GM18499 (cell line): ENCODE results near the gene SMC4.
"Not testable (repeated sequence)": the region's sequence is repeated elsewhere in the genome, so short reads cannot be mapped to it uniquely, and the experiment has no call there.

Experiments
- ATAC-seq: cut with Tn5 transposase; IDR thresholded peaks from one replicate; pipeline ENCODE4 v1.9.1; 2021; ENCODE audit warnings: moderate number of reproducible peaks; ENCODE audit not compliant: insufficient read depth, unreplicated experiment

Gene SMC4

DNA sequence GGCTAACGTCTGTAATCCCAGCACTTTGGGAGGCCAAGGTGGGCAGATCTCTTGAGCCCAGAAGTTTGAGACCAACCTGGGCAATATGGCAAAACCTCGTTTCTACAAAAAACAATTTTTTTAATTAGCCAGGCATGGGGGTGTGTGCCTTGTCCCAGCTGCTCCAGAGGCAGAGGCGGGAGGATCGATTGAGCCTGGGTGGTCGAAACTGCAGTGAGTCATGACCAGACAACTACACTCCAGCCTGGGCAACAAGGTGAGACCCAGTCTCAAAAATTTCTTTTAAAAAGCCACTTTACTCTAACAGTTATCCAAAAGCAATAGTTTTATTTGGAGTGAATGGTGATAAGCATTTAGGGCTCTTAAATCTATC lies 37.6 kb downstream of the SMC4 start:
- ATAC-seq = no peak

DNA sequence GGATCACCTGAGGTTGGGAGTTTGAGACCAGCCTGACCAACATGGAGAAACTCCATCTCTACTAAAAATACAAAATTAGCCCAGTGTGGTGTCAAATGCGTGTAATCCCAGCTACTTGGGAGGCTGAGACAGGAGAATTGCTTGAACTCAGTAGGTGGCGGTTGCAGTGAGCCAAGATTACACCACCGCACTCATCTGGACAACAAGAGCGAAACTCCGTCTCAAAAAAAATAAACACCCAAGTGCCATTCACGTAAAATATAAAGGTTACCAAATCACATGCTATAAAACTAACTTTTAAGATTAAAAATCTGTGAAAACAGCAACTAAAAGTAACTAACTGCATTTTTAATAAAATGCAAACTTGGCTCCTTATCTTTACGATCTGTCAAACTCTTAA lies 41.2 kb downstream of the SMC4 start:
- no peak for ATAC-seq

DNA sequence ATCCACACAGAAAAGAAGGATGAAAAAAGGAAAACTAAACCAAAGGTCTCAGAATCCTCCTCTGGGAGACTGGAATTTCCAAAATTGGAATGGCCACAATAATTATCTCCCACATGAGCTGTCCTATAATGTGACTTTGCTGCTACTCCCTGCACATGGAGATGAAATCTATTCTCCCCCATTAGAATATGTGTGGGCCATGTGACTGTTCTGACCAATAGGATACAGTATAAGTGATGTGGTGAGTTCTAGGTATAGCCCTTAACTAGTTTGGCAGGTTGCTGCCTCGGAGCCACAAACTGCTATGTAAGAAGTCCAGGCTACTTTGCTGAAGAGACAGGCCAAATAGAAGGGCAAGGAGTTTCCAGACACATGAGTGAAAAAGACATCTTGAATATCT lies 45.0 kb downstream of the SMC4 start:
- no peak for ATAC-seq

DNA sequence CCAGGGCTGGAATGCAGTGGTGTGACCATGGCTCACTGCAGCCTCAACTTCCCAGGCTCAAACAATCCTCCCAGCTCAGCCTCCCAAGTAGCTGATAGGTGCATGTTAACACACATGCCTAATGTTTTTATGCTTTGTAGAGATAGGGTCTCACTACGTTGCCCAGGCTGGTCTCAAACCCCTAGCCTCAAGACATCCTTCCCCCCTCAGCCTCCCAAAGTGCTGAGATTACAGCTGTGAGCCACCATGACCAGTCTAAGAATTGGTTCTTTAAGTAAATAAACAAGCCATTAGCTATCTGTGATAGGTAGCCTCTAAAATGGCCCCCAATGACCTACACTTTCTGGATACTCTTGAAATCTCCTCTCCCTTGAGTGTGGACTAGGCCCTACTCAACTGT lies 46.4 kb downstream of the SMC4 start:
- ATAC-seq = no peak

DNA sequence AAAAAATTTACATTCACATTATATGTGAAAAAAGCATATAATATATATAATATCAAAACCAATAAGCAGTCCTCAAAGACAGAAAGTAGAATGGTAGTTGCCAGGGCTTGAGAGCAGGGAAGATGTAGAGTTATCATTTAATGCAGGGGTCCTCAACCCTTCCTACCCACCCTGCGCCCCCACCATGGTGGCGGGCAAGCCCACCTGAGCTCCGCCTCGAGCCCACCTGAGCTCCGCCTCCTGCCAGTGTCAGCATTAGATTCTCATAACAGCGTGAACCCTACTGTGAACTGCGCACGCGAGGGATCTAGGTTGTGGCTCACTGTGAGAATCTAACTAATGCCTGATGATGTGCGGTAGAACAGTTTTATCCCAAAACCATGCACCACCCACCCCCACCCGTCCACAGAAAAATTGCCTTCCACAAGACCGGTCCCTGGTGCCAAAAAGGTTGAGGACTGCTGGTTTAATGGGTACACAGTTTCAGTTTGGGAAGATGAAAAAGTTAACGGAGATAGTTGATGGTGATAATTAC lies 47.1 kb downstream of the SMC4 start:
- ATAC-seq = no peak

DNA sequence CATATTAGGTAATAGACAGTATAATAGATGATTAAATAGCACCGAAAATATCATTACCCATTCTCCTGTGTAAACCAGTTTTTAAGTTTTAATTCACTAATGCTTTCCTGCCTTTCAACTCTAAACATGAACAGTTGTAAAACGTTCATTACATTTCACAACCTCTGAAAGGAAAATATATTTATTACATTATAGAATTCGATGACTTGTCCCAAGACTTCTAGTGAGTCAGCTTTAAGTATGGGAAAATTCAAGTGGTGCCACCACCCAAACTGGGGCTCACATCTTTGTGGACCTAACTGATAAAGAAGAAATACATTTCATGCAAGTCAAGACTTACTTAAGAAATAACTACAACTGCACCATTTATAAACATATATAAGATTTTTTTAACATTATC lies 48.1 kb downstream of the SMC4 start:
- no peak for ATAC-seq

- ATAC-seq = peak; percentile 23
Observed at GRCh38 chr3:160448845-160449635, 49.6 kb downstream of the SMC4 start.

- ATAC-seq = peak; percentile 92
Observed at GRCh38 chr3:160449636-160450598, 50.5 kb downstream of the SMC4 start, which contains the start of gene TRIM59. TRIM59 (minus strand) TSS chr3:160449786; CDS start chr3:160439183, 10,603 bp downstream.

- no peak for ATAC-seq
Observed at GRCh38 chr3:160450846-160451245, 51.4 kb downstream of the SMC4 start.

DNA sequence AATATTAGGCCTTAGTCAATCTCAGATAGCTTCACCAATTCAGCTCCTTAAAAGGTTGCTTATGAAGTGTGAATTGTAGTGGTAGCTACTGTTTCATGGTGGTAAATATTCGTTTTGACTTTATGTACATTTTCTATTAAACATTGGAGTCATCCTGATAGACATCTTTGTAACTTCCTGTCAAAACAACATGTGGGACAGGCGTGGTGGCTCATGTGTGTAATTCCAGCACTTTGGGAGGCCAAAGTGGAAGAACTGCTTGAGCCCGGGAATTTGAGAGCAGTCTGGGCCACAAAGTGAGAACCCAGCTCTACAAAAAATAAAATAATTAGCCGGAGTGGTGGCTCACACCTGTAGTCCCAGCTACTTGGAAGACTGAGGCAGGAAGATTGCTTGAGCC lies 52.2 kb downstream of the SMC4 start:
- ATAC-seq = no peak

DNA sequence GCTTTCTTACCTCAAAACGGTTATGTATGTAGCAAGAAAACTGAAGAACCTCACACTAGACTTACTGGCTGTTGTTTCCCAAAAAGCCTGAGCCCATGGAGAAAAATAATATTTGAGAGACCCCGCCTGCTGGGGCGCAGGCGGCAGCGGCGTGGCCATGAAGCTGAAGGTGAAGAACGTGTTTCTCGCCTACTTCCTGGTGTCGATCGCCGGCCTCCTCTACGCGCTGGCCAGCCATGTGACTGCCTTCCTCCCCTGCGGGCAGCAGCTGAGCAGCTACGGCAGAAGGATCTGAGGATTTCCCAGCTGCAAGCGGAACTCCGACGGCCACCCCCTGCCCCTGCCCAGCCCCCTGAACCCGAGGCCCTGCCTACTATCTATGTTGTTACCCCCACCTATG lies 52.8 kb downstream of the SMC4 start:
- not testable (repeated sequence) for ATAC-seq

- no peak for ATAC-seq
Observed at GRCh38 chr3:160454995-160455394, 55.5 kb downstream of the SMC4 start.

DNA sequence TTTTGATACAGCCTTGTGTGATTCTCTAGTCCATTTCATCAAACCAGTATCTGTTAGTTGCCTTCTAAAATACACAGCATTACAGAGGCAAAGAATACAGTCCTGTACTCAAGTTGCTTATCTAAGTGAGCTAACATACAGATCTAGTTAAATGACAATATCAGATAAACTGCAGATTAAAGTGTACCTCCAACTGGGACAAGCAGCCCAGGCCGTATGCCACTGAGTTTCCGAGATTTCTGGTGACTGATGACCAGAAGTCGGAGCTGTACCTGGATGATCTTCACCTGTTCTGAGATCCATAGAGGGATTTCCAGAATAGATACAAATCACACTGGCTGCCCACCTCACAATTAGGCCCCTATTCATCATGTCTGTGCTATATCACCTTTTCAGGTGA lies 56.4 kb downstream of the SMC4 start:
- ATAC-seq = no peak

DNA sequence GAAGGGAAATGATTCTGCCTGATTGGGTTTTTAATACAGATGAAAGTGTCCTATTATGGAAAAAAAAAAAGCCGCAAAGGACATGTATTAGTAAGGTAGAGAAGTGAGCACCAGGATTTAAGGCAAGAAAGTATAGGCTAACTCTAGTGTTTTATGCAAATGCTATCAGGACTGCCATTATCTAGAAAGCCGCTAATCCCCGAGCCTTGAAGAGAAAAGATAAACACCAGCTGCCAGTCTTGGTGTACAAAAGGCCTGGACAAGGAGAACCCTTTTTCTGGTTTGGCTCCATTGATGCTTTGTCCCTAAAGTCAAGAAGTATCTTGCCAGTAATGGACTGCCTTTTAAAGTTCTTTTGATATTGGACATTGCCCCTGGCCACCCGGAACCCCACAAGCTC lies 58.7 kb downstream of the SMC4 start:
- ATAC-seq = no peak

DNA sequence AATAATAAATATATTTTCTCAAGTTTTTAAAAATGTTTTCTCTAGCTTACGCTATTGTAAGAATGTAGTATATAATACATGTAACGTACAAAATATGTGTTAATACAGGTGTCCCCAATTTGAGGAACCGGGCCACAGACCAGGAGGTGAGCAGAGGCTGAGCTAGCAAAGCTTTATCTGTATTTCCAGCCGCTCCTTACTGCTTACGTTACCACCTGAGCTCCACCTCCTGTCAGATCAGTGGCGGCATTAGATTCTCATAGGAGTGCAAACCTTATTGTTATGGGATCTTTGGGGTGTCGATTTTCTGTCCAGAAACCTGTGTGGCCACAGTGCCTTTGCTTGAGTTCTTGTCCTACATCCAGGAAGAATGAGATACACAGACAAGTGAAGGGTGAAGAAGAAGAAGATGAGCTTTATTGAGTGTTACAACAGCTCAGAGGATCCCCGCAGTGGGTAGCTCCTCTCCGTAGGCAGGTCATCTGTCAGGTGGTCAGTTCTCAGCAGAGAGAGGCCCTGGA lies 60.1 kb downstream of the SMC4 start:
- ATAC-seq = no peak

DNA sequence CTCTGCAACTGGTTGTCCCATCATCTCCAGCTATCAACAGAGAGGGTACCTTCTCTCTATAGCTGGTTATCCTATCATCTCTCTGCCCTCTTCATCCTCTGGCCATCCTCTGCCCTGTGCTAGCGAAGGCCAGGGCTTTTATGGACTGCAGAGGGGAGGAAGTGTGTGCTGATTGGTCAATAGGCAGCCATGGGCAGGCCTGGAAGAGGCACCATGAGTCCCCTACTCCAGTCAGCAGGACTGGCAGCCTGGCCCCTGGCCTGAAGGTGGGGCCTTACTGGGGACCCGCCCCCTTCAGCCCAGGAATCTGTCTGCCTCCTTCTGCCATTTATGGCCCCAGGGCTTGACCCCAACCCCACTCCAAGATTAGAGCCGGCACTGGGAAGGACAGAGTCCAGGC lies 60.6 kb downstream of the SMC4 start:
- no peak for ATAC-seq

DNA sequence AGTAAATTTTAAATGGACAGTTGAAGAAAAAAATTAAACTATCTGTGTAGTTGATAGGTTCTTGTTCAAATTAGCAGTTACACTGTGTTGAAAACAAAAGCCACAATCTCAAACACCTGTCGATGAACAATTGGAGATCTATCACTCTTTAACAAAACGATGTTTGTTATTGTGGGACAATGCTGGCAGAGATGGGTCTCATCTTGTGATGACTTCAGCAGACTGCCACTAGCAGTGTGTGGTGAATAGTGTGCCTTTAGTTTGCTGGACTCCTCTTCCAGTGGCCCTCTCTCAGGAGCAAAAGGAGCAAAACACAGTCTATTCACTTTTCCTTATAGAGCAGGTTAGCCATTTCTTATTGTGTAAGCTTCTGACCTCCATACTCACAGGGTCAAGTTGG lies 64.9 kb downstream of the SMC4 start:
- no peak for ATAC-seq

DNA sequence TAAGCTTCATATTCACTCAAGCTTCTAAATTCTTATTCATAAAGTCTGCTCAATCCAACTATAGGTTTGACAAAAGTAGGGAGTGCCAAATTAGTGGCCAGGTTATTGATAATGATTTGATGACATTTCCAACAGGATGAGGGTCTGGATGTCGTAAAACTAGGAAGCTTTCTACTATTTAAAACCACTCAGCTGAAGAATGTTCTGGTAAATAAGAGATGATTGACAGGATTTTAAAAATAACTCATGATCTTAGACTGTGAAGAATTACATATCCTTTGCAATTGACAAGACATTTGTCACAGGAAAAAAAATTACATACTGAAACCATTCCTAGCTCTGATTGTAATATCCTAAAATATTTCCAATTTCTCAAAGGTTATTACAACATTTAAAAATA lies 65.5 kb downstream of the SMC4 start:
- no peak for ATAC-seq

- ATAC-seq = no peak
Observed at GRCh38 chr3:160470181-160470580, 70.7 kb downstream of the SMC4 start.

DNA sequence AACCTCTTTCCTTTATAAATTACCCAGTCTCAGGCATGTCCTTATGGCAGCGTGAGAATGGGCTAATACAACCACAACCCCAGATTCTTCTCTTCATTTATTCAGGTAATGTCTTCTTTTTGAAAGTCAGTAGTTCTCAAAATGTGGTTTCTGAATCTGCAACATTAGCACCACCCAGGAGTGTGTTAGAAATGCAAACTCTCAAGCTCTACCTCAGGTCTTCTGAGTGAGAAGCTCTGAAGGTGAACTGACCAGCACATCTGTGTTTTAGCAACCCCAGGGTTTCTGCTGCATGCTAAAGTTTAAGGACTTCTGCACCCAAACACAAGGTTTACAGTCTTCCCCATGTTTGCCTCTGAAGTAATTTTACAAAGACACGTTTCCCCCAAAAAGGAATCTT lies 72.4 kb downstream of the SMC4 start:
- no peak for ATAC-seq

DNA sequence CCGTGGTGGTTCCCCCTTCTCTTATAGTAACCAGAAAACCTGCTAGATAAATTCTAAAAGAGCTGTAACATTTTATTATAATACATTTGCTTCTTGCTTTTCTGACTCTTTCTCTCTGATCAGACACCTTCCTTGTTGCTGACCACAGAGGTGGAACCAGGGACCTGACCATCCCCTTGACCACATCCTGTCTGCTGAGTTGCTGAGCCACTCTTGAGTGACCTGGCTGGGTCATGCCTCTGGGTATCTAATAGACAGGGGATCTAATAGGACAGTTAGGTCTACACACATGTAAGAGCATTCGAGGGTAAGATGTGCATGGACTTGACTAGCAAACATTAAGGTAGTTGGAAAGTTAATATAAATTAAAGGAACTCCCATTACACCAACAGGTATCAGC lies 72.9 kb downstream of the SMC4 start:
- no peak for ATAC-seq
